Nephron (organoid): ENCODE results near the gene TCP10L.

Source experiments
- H3K27ac Mint-ChIP-seq, 3 experiments: 2 replicates each; pipeline ENCODE4 v1.8.0; 2020; ENCODE audit warnings: mixed read lengths in 3 of 3, mild to moderate bottlenecking in 2 of 3, moderate library complexity in 1 of 3
- H3K27me3 Mint-ChIP-seq: 2 replicates; pipeline ENCODE4 v1.8.0; 2021; ENCODE audit warnings: low read depth, mild to moderate bottlenecking, moderate library complexity, mixed read lengths
- H3K36me3 Mint-ChIP-seq: 2 replicates; pipeline ENCODE4 v1.8.0; 2020; ENCODE audit warnings: low read depth, mixed read lengths
- H3K4me1 Mint-ChIP-seq: 2 replicates; pipeline ENCODE4 v1.8.0; 2020; ENCODE audit warnings: mixed read lengths
- H3K4me3 Mint-ChIP-seq, 3 experiments: 2 replicates each; pipeline ENCODE4 v1.8.0; 2020; ENCODE audit warnings: mild to moderate bottlenecking in 3 of 3, mixed read lengths in 3 of 3, moderate library complexity in 2 of 3
- H3K9me3 Mint-ChIP-seq: 2 replicates; pipeline ENCODE4 v1.8.0; 2020; ENCODE audit warnings: mixed read lengths
- TF ChIP-seq, protein P1 (sequence below), 3 experiments: fragments of 200-600 bp; sonication (generic); IDR thresholded peaks; one replicate each; pipeline ENCODE4 v1.5.0; 2021; ENCODE audit warnings: antibody characterized with exemption in 3 of 3; ENCODE audit not compliant: unreplicated experiment in 3 of 3

The TCP10L gene

DNA sequence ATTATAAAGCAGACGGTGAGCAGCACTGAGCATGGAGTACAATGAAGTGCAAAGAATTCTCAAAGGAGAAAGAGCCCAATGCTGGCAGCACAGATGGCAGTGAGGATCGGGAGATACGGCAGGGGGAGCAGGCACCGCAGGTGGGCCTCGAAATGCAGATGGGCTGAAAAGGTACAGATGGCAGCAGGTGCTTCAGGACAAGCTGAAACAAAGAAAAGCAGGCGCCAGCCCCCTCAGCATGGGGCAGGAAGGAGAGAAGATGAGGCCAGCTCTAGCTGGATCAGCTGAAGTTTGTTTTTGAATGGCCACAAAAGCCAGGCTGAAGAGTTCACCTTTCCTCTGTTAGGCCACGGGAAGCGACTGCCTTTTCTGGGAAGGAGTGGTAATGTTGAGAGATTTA is 19.1 kb upstream of the TCP10L start:
- no peaks in the 10 kb centered on the region for H3K9me3 Mint-ChIP-seq
- H3K4me3 Mint-ChIP-seq, result no peak overlapping the region
- H3K36me3 Mint-ChIP-seq, result peaks cover 51% of the 10 kb centered on the region
- H3K27ac Mint-ChIP-seq, result no peak overlapping the region
- H3K4me1 Mint-ChIP-seq, result no peaks in the 10 kb centered on the region
- no peaks in the 10 kb centered on the region for H3K27me3 Mint-ChIP-seq
- TF ChIP-seq, protein P1, sequence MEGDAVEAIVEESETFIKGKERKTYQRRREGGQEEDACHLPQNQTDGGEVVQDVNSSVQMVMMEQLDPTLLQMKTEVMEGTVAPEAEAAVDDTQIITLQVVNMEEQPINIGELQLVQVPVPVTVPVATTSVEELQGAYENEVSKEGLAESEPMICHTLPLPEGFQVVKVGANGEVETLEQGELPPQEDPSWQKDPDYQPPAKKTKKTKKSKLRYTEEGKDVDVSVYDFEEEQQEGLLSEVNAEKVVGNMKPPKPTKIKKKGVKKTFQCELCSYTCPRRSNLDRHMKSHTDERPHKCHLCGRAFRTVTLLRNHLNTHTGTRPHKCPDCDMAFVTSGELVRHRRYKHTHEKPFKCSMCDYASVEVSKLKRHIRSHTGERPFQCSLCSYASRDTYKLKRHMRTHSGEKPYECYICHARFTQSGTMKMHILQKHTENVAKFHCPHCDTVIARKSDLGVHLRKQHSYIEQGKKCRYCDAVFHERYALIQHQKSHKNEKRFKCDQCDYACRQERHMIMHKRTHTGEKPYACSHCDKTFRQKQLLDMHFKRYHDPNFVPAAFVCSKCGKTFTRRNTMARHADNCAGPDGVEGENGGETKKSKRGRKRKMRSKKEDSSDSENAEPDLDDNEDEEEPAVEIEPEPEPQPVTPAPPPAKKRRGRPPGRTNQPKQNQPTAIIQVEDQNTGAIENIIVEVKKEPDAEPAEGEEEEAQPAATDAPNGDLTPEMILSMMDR (IDR thresholded peaks at IDR 0.05; ENCODE audit: unreplicated experiment in 3 of 3), result no peak

DNA sequence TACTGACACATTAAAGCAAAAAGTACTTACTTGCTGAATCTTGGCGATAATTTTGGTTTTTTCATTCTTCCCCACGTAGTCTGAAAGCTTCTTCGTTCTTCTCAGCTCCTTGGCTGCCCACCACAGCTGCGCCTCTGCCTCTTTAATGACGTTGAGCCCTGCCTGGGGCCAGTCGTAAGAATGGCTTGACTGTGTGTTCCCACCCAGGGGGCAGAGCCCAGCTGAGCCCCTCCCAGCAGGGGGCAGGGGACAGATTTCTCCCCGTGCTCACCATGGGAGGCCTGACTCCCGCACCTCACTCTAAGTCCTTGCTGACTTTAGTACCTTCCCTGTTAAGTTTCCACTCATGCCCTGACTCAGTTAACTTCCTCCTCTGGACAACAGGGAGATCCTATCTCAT is 17.8 kb upstream of the TCP10L start:
- Mint-ChIP-seq H3K27me3 (no peaks in the 10 kb centered on the region), H3K4me3 (no peak overlapping the region), H3K4me1 (no peaks in the 10 kb centered on the region), H3K36me3 (peaks cover 46% of the 10 kb centered on the region), H3K27ac (no peak overlapping the region), H3K9me3 (no peaks in the 10 kb centered on the region)
- TF ChIP-seq, protein P1 (IDR thresholded peaks at IDR 0.05; ENCODE audit: unreplicated experiment in 3 of 3), result no peak

DNA sequence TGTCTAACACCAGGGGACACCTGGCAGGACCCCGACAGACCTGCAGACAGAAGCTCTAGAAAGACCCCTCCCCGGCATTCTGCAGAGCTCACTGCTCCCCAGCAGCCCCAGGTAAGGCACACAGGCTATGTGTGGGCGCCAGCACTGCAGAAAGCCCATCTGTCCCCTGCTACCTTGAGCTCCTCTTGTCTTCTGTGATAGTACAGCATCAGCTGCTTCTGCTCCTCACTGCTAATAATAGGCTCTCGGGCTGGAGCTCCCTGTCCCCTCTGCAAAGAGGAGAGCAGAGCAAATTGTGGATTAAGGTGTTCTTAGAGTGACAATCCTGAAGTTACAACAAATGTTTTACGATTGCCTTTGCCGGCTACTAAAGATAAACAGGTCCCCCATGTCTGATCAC is 16.8 kb upstream of the TCP10L start:
- Mint-ChIP-seq H3K27ac (no peak overlapping the region), H3K4me1 (no peaks in the 10 kb centered on the region), H3K36me3 (peaks cover 40% of the 10 kb centered on the region), H3K9me3 (no peaks in the 10 kb centered on the region), H3K27me3 (no peaks in the 10 kb centered on the region), H3K4me3 (no peak overlapping the region)
- TF ChIP-seq, protein P1 (IDR thresholded peaks at IDR 0.05; ENCODE audit: unreplicated experiment in 3 of 3), result no peak

DNA sequence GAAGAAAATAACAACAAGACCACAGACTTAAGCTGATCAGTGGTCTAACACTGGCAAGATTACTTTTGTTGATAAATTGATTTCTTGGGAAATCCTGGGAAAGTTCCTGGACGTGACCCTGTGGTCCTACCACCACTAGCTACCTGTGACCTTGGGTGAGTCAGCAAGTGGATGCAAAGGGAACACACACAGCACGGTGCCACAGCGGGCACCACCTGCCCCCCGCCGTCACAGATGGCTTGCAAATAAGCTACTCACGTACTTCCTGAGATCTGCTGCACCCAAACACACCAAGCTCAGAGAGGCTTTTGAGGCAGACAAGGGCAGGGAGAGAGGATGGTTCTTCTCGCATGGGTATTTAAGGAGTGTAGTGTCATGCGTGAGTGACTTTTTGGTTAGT is 14.2 kb upstream of the TCP10L start:
- Mint-ChIP-seq H3K9me3 (no peaks in the 10 kb centered on the region), H3K4me3 (no peak overlapping the region), H3K27ac (no peak overlapping the region), H3K27me3 (no peaks in the 10 kb centered on the region), H3K36me3 (peaks cover 22% of the 10 kb centered on the region), H3K4me1 (no peaks in the 10 kb centered on the region)
- TF ChIP-seq, protein P1 (IDR thresholded peaks at IDR 0.05; ENCODE audit: unreplicated experiment in 3 of 3), result no peak

DNA sequence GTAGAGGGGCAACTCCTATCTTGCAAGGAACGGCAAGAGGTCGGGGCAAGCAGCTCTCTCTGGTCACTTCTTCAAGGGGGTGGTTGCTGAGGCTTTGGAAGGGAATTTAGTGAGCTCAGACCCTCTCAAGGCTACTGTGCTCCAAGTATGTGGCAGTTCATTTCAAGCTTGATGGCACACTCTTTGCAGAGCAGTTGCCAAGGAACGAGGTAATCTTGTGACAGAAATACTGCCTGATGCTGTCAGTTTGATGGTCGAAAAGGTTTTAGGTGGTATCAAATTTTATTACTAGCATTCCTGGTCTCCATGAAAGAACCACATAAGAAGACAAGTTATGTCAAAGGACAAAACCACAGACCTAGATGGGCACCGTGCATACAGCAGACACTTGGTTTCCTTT is 13.8 kb upstream of the TCP10L start:
- no peaks in the 10 kb centered on the region for H3K9me3 Mint-ChIP-seq
- H3K36me3 Mint-ChIP-seq, result peaks cover 18% of the 10 kb centered on the region
- H3K4me1 Mint-ChIP-seq, result no peaks in the 10 kb centered on the region
- no peak overlapping the region for H3K4me3 Mint-ChIP-seq
- no peak overlapping the region for H3K27ac Mint-ChIP-seq
- H3K27me3 Mint-ChIP-seq, result no peaks in the 10 kb centered on the region
- TF ChIP-seq, protein P1 (IDR thresholded peaks at IDR 0.05; ENCODE audit: unreplicated experiment in 3 of 3), result no peak

DNA sequence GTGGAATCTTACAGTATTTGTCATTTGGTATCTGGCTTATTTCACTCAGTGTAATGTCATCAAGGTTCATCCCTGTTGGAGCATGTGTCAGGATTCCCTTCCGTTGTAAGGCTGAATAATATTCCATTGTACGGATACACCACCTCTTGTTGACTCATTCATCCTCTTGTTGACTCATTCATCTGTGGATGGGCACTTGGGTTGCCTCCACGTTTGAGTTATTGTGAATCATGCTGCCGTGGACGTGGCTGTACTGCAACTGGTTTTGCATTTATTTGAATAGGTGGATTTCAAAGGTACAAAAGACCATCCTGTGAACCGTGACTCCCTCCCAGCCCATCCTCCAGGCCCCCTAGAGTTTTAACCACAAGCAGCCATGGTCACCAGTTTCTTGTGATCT is 11.9 kb upstream of the TCP10L start:
- Mint-ChIP-seq H3K36me3 (peaks cover 8% of the 10 kb centered on the region), H3K4me3 (no peak overlapping the region), H3K9me3 (no peaks in the 10 kb centered on the region), H3K4me1 (peaks cover 8% of the 10 kb centered on the region), H3K27me3 (no peaks in the 10 kb centered on the region), H3K27ac (no peak overlapping the region)
- TF ChIP-seq, protein P1 (IDR thresholded peaks at IDR 0.05; ENCODE audit: unreplicated experiment in 3 of 3), result no peak
